GM18519 (cell line): ENCODE results near the gene WASF2.

ENCODE experiments used
- ATAC-seq: cut with Tn5 transposase; IDR thresholded peaks from one replicate; pipeline ENCODE4 v1.9.1; 2021; ENCODE audit warnings: mild to moderate bottlenecking, moderate library complexity; ENCODE audit not compliant: unreplicated experiment, low FRiP score

Gene WASF2

GRCh38 chr1:27363766-27364695 lies 125.9 kb downstream of the WASF2 start:
- ATAC-seq, result no peak

GRCh38 chr1:27361553-27361952 lies 128.4 kb downstream of the WASF2 start:
- ATAC-seq, result no peak

- no peak for ATAC-seq
These were observed 128.9 kb downstream of the WASF2 start for GRCh38 chr1:27361044-27361402.

- no peak for ATAC-seq
These were observed 129.6 kb downstream of the WASF2 start for GRCh38 chr1:27360159-27361043.

GRCh38 chr1:27359822-27360158 lies 130.2 kb downstream of the WASF2 start:
- ATAC-seq, result no peak

GRCh38 chr1:27358928-27359313 lies 131.0 kb downstream of the WASF2 start:
- no peak for ATAC-seq

- ATAC-seq, result no peak
These were observed 131.7 kb downstream of the WASF2 start for GRCh38 chr1:27358038-27358927.

GRCh38 chr1:27357281-27358037 lies 132.5 kb downstream of the WASF2 start:
- ATAC-seq, result no peak

- ATAC-seq, result no peak
These were observed 133.2 kb downstream of the WASF2 start for GRCh38 chr1:27356619-27357280.

GRCh38 chr1:27356277-27356618 lies 133.7 kb downstream of the WASF2 start:
- ATAC-seq, result no peak

- ATAC-seq, result no peak
These were observed 134.3 kb downstream of the WASF2 start for GRCh38 chr1:27355683-27356082.
